ENCODE data around the gene HOXC9. TPM values are rescaled to one million over a fixed set of nuclear protein-coding genes. Genes with fewer than 3 reads are reported as not detected.
A peak's percentile ranks its signal among the peaks of the same experiment; 100 is the strongest.

HOXC9 gene
- total and polyA plus RNA-seq, 2 of the 8 experiments (the other 6 are each of a cell fraction or from before 2014, with no cell fraction given): not detected

DNA sequence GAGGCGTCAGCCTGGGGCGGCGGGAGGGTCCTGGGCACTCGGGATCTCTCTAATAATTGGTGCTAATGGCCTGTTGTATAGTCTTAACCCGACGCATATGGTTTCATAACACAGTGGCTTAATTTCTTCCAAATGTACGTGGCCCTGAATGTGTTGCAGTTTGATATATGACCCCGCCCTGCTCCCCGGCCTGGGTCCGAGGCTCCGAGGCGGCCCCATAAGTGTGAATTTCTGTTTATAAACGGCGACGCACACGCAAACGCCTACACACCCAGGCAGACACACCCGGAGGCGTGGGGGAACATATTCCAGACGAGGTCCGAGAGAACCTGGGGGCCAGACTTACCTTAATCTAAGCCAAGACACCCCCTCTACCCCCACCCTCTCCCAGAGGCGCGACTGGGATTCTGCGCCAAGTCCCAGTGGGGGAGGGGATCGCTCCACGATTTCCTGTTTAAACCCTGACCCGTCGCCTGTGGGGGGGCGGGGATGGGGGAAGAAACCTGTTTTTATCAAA is 18.6 kb downstream of the HOXC9 start:
- peak in 1 of 2 experiments; percentile 64 for DNase-seq (ENCODE audit: low read depth in 1 of 2, low spot score in 2 of 2)
- Histone ChIP-seq H3K4me2 (ENCODE audit: insufficient read depth in 1 of 2, low read depth in 2 of 2, low read length in 2 of 2) (peak overlapping the region; percentile 28 to 79), H3K23me2 (ENCODE audit: low read depth, low read length) (peaks cover 3% of the 10 kb centered on the region; the same call in 1 of the 2 replicates), H4K8ac (ENCODE audit: extremely low read depth, insufficient read depth, low read length) (no peak overlapping the region), H2BK5ac (ENCODE audit: low read depth, low read length) (no peak overlapping the region), H3K27ac (ENCODE audit: low read depth, low read length) (no peak overlapping the region), H2AK5ac (ENCODE audit: low read depth, low read length) (no peak overlapping the region), H3K27me3 (replicated peaks in 1 of 4; ENCODE audit: control insufficient read depth in 3 of 4, extremely low read depth in 1 of 4, insufficient read depth in 3 of 4, low read length in 3 of 4) (peaks cover 95 to 100% (median 100%) of the 10 kb centered on the region in 4 experiments), H3K4me3 (ENCODE audit: extremely low read depth in 1 of 4, insufficient read depth in 2 of 4, low read depth in 3 of 4, low read length in 4 of 4) (peak overlapping the region in 2 of 4 experiments; percentile 26 to 54; a peak in 3 of 8 replicates), H3K4ac (replicated peaks; ENCODE audit: insufficient read length, low read depth, low read length) (no peak overlapping the region), H3K23ac (ENCODE audit: insufficient read length) (no peak overlapping the region), H3K9ac (replicated peaks in 1 of 4; ENCODE audit: extremely low read depth in 1 of 4, low read depth in 3 of 4, low read length in 3 of 4) (no peak overlapping the region), H3K36me3 (ENCODE audit: control insufficient read depth in 2 of 4, insufficient read depth in 4 of 4, low read length in 3 of 4) (no peaks in the 10 kb centered on the region; a peak in 1 of 8 replicates), H3K18ac (ENCODE audit: extremely low read depth, low read length) (no peak overlapping the region; the same call in 1 of the 2 replicates), H2BK12ac (ENCODE audit: low read depth, low read length) (peak overlapping the region; percentile 90; the same call in 1 of the 2 replicates), H3K79me1 (ENCODE audit: low read depth, low read length) (no peaks in the 10 kb centered on the region), H4K5ac (ENCODE audit: insufficient read length, low read depth, low read length) (no peak overlapping the region), H4K91ac (replicated peaks; ENCODE audit: insufficient read length, low read length) (no peak overlapping the region), H4K20me1 (replicated peaks in 1 of 2; ENCODE audit: control insufficient read depth in 1 of 2, insufficient read depth in 2 of 2, low read length in 2 of 2) (peaks cover 9 to 40% of the 10 kb centered on the region in 2 experiments), H2BK20ac (ENCODE audit: low read length) (0 out of 2 replicates have a peak overlapping the region, but pooled peaks have one; percentile 18), H2AFZ (ENCODE audit: low read length) (no peak overlapping the region), H3K4me1 (replicated peaks in 1 of 4; ENCODE audit: control insufficient read depth in 3 of 4, insufficient read depth in 4 of 4, low read length in 3 of 4) (peaks cover 0 to 12% (median 4%) of the 10 kb centered on the region in 4 experiments; a peak in 6 of 7 replicates), H3K56ac (replicated peaks; ENCODE audit: insufficient read length, low read depth, low read length) (no peak overlapping the region), H2BK120ac (replicated peaks; ENCODE audit: low read depth, low read length) (no peak overlapping the region), H3K9me3 (ENCODE audit: insufficient read depth in 2 of 2, low read depth in 1 of 2, low read length in 1 of 2) (no peaks in the 10 kb centered on the region), H2BK15ac (ENCODE audit: low read length) (no peak overlapping the region), H3K14ac (ENCODE audit: insufficient read length) (no peak overlapping the region), H3K79me2 (ENCODE audit: control insufficient read depth in 1 of 2, insufficient read depth in 2 of 2, low read length in 2 of 2) (no peaks in the 10 kb centered on the region)
- POLR2A ChIA-PET (ENCODE audit: partially characterized antibody): no interaction called here
- TF ChIP-seq SP1 (IDR thresholded peaks at IDR 0.05; ENCODE audit: low read depth, low read length): no peak
- no peak for TF ChIP-seq NRF1 (IDR thresholded peaks at IDR 0.05; ENCODE audit: low read depth, low read length)
- peak; percentile 66 for TF ChIP-seq EZH2 (IDR thresholded peaks at IDR 0.05; ENCODE audit: low read depth, low read length, severe bottlenecking)
- TF ChIP-seq ASH2L (IDR thresholded peaks at IDR 0.05; ENCODE audit: low read length): peak; percentile 19
- TF ChIP-seq SUZ12 (IDR thresholded peaks at IDR 0.05; ENCODE audit: low read length): peak; percentile 23; the same call in 1 of the 2 replicates
- CTCF ChIA-PET (ENCODE audit: partially characterized antibody): no interaction called here
- WGBS, 2 experiments (ENCODE audit: extremely low coverage in 1 of 2, insufficient coverage in 1 of 2, insufficient read length in 1 of 2, insufficient replicate concordance in 2 of 2, low coverage in 1 of 2, low lambda C conversion rate in 2 of 2, missing lambda C conversion rate in 1 of 2): 4% methylated on average over 28 of the region's 29 CpGs; no CpG with 5 or more reads in 1 of the 2 experiments
- FAIRE-seq: no peak
